NK-92 (cell line): ENCODE measurements around the gene ALPG.
"Not testable (repeated sequence)": the region's sequence is repeated elsewhere in the genome, so short reads cannot be mapped to it uniquely, and the experiment has no call there.

Experiments used
- DNase-seq: peaks from one replicate; lab custom pipeline; 2025; ENCODE audit not compliant: unreplicated experiment; lab: John Stamatoyannopoulos, UW

Gene ALPG

DNA sequence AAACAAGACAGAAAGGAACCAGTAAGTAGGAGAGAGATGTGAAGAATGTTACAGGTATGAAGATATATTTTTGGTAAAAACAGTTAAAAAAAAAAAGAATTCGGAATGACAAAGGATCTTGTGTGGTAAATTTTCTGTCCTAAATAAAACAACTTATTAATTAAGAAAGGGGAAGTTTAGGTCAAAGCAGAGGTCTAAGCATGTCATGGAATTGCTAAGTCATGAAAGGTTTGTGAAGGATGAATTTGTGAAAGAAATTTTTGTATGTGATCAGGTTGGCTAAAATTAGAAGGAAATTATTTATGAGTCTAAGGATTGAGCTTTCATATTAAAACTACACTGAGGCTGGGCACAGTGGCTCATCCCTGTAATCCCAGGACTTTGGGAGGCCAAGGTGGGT lies 11.1 kb upstream of the ALPG start:
- DNase-seq = no peak

- no peak for DNase-seq
These were observed 10.0 kb upstream of the ALPG start for GRCh38 chr2:232396683-232397082.

DNA sequence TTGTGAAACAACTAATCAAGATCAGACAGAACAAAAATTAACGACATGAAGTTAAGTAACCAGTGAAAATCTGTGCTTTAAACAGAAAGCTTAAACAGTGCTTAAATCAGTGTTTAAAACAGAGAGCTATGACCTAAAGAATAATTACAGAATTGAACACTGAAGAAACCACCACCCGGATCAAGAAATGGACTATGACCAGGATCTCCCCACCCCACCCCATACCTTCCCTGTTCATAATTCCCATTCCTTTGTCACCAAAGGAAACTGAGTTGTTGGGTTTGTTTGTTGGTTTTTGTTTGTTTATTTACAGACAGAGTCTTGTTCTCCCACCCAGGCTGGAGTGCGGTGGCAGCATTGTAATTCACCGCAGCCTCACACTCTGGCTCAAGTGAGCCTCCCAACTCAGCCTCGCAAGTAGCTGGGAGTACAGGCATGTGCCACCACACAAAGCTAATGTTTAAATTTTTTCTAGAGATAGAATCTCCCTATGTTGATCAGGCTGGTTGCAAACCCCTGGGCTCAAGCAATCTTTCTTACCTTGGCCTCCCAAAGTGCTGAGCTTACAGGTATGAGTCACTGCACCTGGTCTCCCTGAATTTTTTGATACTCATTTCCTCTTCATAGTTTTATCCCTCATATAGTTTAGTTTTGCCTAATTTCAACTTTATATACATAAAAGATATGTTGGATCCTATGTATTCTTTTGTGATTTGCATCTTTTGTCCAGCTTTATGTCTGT lies 8.2 kb upstream of the ALPG start:
- no peak for DNase-seq

DNA sequence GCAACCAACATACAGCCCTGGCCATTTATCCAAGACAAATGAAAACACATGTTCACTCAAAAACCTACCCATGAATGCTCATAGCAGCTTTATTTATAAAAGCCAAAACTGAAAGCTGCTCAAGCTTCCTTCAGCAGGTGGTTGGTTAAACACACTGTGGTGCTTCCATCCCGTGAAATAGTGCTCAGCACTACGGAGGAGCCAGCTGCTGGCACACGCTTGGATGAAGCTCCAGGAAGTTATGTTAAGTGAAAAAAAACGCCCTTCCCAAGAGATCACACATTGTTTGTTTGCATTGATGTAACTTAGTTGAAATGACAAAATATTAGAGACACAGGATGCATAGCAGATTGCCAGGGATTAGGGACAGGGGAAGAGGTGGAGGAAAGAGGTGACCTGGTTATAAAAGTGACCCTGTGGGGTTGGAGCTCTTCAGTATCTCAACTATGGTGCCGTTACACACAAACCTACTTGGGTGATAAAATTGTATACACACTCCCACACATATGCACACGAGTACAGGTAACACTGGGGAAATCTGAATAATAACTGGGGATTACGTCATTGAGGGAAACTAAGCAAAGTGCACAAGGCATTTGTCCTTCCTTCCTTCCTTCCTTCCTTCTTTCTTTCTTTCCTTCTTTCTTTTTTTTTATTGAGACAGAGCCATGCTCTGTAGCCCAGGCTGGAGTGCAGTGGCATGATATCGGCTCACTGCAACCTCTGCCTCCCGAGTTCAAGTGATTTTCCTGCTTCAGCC lies 6.2 kb upstream of the ALPG start:
- no peak for DNase-seq

DNA sequence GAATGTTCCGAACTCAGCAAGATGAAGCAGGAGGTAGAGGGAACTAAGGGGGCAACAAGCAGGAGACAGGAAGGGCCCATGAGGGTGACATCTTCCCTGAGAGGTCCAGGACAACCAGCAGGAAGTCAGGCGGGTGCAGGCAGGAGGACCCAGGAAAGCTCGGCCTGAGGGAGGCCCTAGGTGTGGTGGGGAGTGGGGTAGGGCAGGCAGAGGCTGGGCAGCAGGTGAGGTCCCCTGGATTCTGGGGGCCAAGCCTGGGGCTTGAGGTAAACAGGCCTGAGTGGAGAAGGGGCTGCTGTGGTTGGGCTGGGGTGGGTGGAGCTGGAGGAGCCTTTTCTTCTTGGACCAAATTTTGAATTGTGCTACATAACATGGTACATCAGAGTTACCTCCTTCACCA lies 4.1 kb upstream of the ALPG start:
- DNase-seq = no peak

- DNase-seq = no peak
These were observed 617 bp upstream of the ALPG start for GRCh38 chr2:232405943-232406510.

- DNase-seq = not testable (repeated sequence)
These were observed 945 bp downstream of the ALPG start for GRCh38 chr2:232407428-232408150.

- DNase-seq = not testable (repeated sequence)
These were observed 1.6 kb downstream of the ALPG start for GRCh38 chr2:232408269-232408668.

GRCh38 chr2:232409617-232410016 lies 3.0 kb downstream of the ALPG start:
- not testable (repeated sequence) for DNase-seq

- no peak for DNase-seq
These were observed 3.7 kb downstream of the ALPG start for GRCh38 chr2:232410238-232410900.

- DNase-seq = no peak
These were observed 5.4 kb downstream of the ALPG start for GRCh38 chr2:232411901-232412629.

GRCh38 chr2:232412986-232413385 lies 6.3 kb downstream of the ALPG start:
- DNase-seq = no peak

GRCh38 chr2:232415138-232415690 lies 8.6 kb downstream of the ALPG start:
- no peak for DNase-seq

DNA sequence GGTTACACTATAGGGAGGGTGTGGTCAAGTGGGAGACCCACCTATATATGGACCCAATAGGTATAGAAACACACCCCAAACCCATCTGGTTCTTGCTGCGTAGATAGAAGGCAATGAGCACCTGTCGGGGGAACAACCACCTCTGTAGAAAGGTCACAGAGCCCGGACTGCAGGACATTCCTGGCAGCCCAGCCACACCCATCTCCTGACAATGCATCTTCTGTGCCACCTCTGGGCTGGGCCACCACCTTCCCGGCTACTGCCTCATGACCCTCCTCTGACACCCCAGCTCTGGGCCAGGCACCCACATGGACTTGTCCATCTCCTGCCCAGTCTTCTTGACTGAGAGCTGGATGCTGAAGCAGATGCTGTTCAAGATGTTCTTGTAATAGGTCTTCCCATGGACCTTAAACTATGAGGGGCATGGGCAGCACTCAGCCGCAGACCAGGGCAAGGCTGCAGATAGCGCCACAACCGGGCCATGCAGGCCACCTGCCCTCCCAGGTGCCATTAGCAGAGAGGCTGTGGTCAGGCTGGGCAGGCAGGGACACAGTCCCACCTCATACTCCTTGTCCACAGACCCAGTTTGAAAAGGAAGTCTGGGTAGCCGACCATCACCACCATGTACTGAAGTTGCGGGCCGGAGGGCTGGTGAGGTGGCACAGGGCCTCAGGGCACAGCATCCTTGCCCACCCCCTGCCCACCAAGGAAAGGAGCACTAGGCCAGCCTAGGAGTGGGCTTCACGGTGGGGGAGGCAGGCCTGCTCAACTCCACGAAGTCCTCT lies 9.3 kb downstream of the ALPG start:
- no peak for DNase-seq

- DNase-seq = no peak
These were observed 10.2 kb downstream of the ALPG start for GRCh38 chr2:232416521-232417470.

- DNase-seq = no peak
These were observed 10.8 kb downstream of the ALPG start for GRCh38 chr2:232417489-232417888.

DNA sequence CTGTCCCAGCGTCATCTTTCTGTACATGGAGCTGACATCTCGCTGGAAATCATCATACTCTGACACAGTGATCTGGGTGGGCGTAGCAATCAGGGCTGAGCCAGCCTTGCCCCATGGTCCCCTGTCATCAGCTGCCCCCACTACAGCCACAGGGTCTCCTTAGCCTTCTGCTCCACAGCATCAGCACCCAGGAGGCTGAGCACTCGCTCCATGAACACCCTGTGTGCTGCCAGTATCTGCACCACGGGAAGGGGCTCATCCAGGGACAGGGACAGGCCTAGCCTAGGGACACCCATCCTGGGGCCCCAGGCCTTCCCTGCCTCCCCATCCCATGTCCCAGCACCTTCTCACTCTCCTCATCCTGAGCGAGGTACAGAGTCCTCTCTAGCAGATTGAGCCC lies 11.4 kb downstream of the ALPG start:
- DNase-seq = no peak
